Natural killer cell treated with Interleukin-12 subunit alpha and Interleukin-12 subunit beta and Interleukin-15 and Interleukin-18, amount 100 ng/mL, for 72 hours (primary cell): ENCODE data around the gene TFDP1. TPM values are rescaled to one million over a fixed set of nuclear protein-coding genes. Genes with fewer than 3 reads are reported as not detected.

Experiments
- ATAC-seq, 2 donors: fragments of 150-1000 bp; cut with Tn5 transposase in 1 of 2; sonication (Bioruptor Pico), chemical (Tn5 transposase) in 1 of 2; 2 replicates each; pipeline ENCODE4 v1.10.0; 2021
- DNase-seq: peaks from one replicate; pipeline ENCODE4 v3.0.0; 2022; ENCODE audit warnings: low spot score
- H3K27ac Mint-ChIP-seq, 2 donors: 1 replicate in 1 of 2; 2 replicates in 1 of 2; pipeline ENCODE4 v1.8.0; 2022; ENCODE audit warnings: mixed read lengths in 2 of 2, mild to moderate bottlenecking in 1 of 2, moderate library complexity in 1 of 2
- H3K27me3 Mint-ChIP-seq, 2 donors: 1 replicate in 1 of 2; 2 replicates in 1 of 2; pipeline ENCODE4 v1.8.0; 2022; ENCODE audit warnings: mixed read lengths in 2 of 2
- H3K36me3 Mint-ChIP-seq: one replicate; pipeline ENCODE4 v1.8.0; 2022; ENCODE audit warnings: mixed read lengths
- H3K4me1 Mint-ChIP-seq, 2 donors: 1 replicate in 1 of 2; 2 replicates in 1 of 2; pipeline ENCODE4 v1.8.0; 2022; ENCODE audit warnings: low read depth in 2 of 2, mixed read lengths in 2 of 2, mild to moderate bottlenecking in 1 of 2
- H3K4me3 Mint-ChIP-seq: one replicate; pipeline ENCODE4 v1.8.0; 2022; ENCODE audit warnings: mixed read lengths
- H3K9me3 Mint-ChIP-seq: 2 replicates; pipeline ENCODE4 v1.8.0; 2022; ENCODE audit warnings: mixed read lengths
- total RNA-seq, 2 donors: library from RNA; stranded (reverse); gene quantifications; one replicate each; pipeline ENCODE4 v1.2.3, GENCODE V29; 2022

Gene TFDP1
- total RNA-seq, 2 donors from 2014 or later = 97.5 to 226 TPM

- peaks cover 4 to 10% of the 10 kb centered on the region in 2 donors for H3K4me1 Mint-ChIP-seq
- no peak overlapping the region for H3K4me3 Mint-ChIP-seq
- H3K27ac Mint-ChIP-seq = no peak overlapping the region
- H3K27me3 Mint-ChIP-seq = no peaks in the 10 kb centered on the region
- H3K36me3 Mint-ChIP-seq = no peaks in the 10 kb centered on the region
- ATAC-seq = no peak
- no peaks in the 10 kb centered on the region for H3K9me3 Mint-ChIP-seq
- no peak for DNase-seq
Measured at GRCh38 chr13:113545931-113546516, 38.5 kb upstream of the TFDP1 start.

- ATAC-seq (peak in 1 of 2 donors; percentile 31), DNase-seq (no peak)
- no peaks in the 10 kb centered on the region for H3K9me3 Mint-ChIP-seq
- H3K27ac Mint-ChIP-seq = no peak overlapping the region
- no peaks in the 10 kb centered on the region for H3K36me3 Mint-ChIP-seq
- peaks cover 4 to 12% of the 10 kb centered on the region in 2 donors for H3K4me1 Mint-ChIP-seq
- H3K4me3 Mint-ChIP-seq = no peak overlapping the region
- no peaks in the 10 kb centered on the region for H3K27me3 Mint-ChIP-seq
Measured at GRCh38 chr13:113546571-113547237, 37.8 kb upstream of the TFDP1 start.

DNA sequence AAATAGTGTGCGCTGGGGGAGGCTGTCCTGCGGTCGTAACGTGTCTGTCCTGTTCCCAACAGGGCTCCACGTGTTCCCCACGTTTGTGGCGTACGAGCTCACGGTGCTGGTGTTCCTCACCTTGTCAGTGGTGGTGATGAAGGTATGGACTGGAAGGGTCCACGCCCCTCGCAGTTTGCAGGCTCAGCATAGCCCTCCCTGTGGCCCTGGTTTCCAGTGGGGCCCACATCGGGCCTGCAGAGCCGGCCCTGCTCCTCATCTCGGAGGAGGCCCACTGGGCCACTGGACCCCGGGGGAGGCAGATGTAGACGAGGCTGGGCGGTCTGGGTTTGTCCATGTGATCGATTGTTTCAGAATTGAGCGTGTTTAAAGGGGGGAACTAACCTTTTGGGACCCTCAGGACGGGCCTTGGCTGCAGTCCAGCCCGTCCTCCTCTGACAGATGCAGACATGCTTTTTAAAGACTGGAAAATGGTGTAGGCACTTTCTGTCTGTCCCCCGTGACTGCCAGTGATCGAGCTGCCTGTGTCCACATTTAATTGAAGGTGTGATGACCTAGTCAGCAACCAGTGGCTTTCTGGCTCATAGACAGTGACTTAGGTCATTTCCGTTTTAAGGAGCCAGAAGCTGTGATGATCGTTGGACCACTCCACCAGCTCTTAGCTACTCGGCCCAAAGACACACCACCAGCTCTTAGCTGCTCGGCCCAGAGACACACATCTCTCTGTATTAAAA, 37.1 kb upstream of the TFDP1 start:
- Mint-ChIP-seq H3K4me3 (no peak overlapping the region), H3K9me3 (no peaks in the 10 kb centered on the region), H3K36me3 (no peaks in the 10 kb centered on the region), H3K4me1 (peaks cover 4 to 12% of the 10 kb centered on the region in 2 donors), H3K27me3 (no peaks in the 10 kb centered on the region), H3K27ac (no peak overlapping the region)
- no peak for DNase-seq
- no peak for ATAC-seq

- Mint-ChIP-seq H3K36me3 (peaks cover 2% of the 10 kb centered on the region), H3K27ac (no peak overlapping the region), H3K9me3 (no peaks in the 10 kb centered on the region), H3K4me3 (no peak overlapping the region), H3K4me1 (peaks cover 4 to 12% of the 10 kb centered on the region in 2 donors), H3K27me3 (no peaks in the 10 kb centered on the region)
- ATAC-seq (no peak), DNase-seq (no peak)
Measured at GRCh38 chr13:113548171-113548641, 36.3 kb upstream of the TFDP1 start.

- no peak for ATAC-seq
- no peak overlapping the region for H3K4me3 Mint-ChIP-seq
- no peaks in the 10 kb centered on the region for H3K27me3 Mint-ChIP-seq
- no peak overlapping the region for H3K27ac Mint-ChIP-seq
- peaks cover 4% of the 10 kb centered on the region for H3K36me3 Mint-ChIP-seq
- no peaks in the 10 kb centered on the region for H3K9me3 Mint-ChIP-seq
- peaks cover 0 to 9% of the 10 kb centered on the region in 2 donors for H3K4me1 Mint-ChIP-seq
- DNase-seq = no peak
Measured at GRCh38 chr13:113548778-113549621, 35.6 kb upstream of the TFDP1 start.

DNA sequence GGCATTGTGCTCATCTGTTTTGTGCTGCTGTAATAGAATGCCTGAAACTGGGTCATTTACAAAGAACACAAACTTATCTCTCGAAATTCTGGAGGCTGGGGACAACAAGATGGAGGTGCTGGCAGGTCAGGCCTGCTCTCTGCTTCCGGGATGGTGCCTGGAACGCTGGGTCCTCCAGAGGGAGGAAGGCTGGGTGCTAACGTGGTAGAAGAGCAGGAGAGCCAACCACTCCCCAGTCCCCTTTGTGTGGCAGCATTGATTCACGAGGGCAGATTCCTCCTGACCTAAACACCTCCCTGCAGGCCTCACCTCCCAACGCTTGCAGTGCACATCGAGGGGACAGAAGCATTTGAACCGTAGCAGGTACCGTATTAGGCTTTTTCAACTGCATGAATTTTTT, 34.1 kb upstream of the TFDP1 start:
- no peak overlapping the region for H3K27ac Mint-ChIP-seq
- no peaks in the 10 kb centered on the region for H3K27me3 Mint-ChIP-seq
- ATAC-seq (no peak), DNase-seq (no peak)
- H3K4me3 Mint-ChIP-seq = no peak overlapping the region
- H3K9me3 Mint-ChIP-seq = no peaks in the 10 kb centered on the region
- H3K36me3 Mint-ChIP-seq = peaks cover 4% of the 10 kb centered on the region
- H3K4me1 Mint-ChIP-seq = peaks cover 0 to 9% of the 10 kb centered on the region in 2 donors

- Mint-ChIP-seq H3K27me3 (no peaks in the 10 kb centered on the region), H3K4me1 (peaks cover 0 to 2% of the 10 kb centered on the region in 2 donors), H3K9me3 (no peaks in the 10 kb centered on the region), H3K36me3 (peaks cover 4% of the 10 kb centered on the region), H3K4me3 (no peak overlapping the region), H3K27ac (no peak overlapping the region)
- DNase-seq (no peak), ATAC-seq (no peak)
Measured at GRCh38 chr13:113551081-113552000, 33.2 kb upstream of the TFDP1 start.

GRCh38 chr13:113552079-113552478, 32.5 kb upstream of the TFDP1 start:
- Mint-ChIP-seq H3K36me3 (peaks cover 4% of the 10 kb centered on the region), H3K9me3 (no peaks in the 10 kb centered on the region), H3K27ac (no peak overlapping the region), H3K27me3 (no peaks in the 10 kb centered on the region), H3K4me3 (no peak overlapping the region), H3K4me1 (peaks cover 0 to 5% of the 10 kb centered on the region in 2 donors)
- ATAC-seq (no peak), DNase-seq (no peak)

DNA sequence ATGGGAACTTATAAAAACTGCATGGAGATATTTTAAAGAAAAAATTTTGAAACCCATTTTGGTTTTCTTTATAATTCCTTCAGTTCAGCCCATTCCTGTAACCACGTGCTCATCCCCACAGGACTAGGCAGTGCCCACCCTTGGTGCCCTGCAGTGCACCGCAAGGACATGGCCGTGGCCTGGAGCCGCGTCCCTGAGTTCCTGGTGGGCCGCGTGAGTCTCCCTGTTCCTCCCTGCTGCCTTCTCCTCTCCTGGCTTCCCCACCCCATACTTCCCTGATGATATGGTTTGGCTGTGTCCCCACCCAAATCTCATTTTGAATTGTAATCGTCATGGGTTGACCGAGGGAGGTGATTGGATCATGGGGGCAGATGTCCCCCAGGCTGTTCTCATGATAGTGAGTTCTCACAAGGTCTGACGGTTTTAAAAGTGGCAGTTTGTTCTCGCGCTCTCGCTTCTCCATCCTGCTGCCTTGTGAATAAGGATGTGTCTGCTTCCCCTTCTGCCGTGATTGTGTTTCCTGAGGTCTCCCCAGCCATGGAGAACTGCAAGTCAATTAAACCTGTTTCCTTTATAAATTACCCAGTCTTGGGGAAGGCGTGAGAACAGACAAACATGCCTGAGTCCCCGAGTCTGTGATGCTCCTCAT, 31.6 kb upstream of the TFDP1 start:
- Mint-ChIP-seq H3K4me1 (peaks cover 0 to 5% of the 10 kb centered on the region in 2 donors), H3K9me3 (no peaks in the 10 kb centered on the region), H3K36me3 (peaks cover 4% of the 10 kb centered on the region), H3K4me3 (no peak overlapping the region), H3K27me3 (no peaks in the 10 kb centered on the region), H3K27ac (no peak overlapping the region)
- no peak for DNase-seq
- no peak for ATAC-seq

- DNase-seq = no peak
- Mint-ChIP-seq H3K4me3 (no peak overlapping the region), H3K4me1 (peaks cover 0 to 5% of the 10 kb centered on the region in 2 donors), H3K27ac (no peak overlapping the region), H3K36me3 (peaks cover 4% of the 10 kb centered on the region), H3K9me3 (no peaks in the 10 kb centered on the region), H3K27me3 (no peaks in the 10 kb centered on the region)
- no peak for ATAC-seq
Measured at GRCh38 chr13:113553511-113554332, 30.8 kb upstream of the TFDP1 start.

- ATAC-seq = no peak
- H3K4me1 Mint-ChIP-seq = peaks cover 0 to 5% of the 10 kb centered on the region in 2 donors
- peaks cover 4% of the 10 kb centered on the region for H3K36me3 Mint-ChIP-seq
- H3K27me3 Mint-ChIP-seq = peaks cover 0 to 2% of the 10 kb centered on the region in 2 donors
- no peak overlapping the region for H3K27ac Mint-ChIP-seq
- H3K9me3 Mint-ChIP-seq = no peaks in the 10 kb centered on the region
- DNase-seq = no peak
- no peak overlapping the region for H3K4me3 Mint-ChIP-seq
Measured at GRCh38 chr13:113554333-113554700, 30.2 kb upstream of the TFDP1 start.

DNA sequence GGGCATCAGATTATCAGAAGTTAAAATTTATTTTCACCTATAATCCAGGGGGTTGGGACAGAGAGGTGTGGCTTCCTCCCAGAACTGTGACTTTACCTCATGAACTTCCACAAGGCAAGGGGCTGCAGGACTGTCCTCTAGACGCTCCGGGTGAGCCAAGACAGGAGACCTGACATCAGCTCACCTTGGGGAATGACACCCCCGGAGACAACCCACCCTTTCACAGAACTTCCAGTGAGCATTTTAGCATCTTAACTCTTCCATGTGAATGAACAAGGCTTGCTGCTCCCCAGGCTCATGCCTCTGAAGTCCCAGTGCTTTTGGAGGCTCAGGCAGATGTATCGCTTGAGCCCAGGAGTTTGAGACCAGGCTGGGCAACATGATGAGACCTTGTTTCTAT, 29.4 kb upstream of the TFDP1 start:
- no peak for ATAC-seq
- no peak for DNase-seq
- Mint-ChIP-seq H3K36me3 (peaks cover 4% of the 10 kb centered on the region), H3K27me3 (peaks cover 0 to 3% of the 10 kb centered on the region in 2 donors), H3K9me3 (no peaks in the 10 kb centered on the region), H3K27ac (no peak overlapping the region), H3K4me3 (no peak overlapping the region), H3K4me1 (peaks cover 0 to 5% of the 10 kb centered on the region in 2 donors)
